VCaP (cell line): Measurements from ENCODE around the gene PLCH2.

Experiments used
- H3K27ac ChIP-seq: fragments of 450-650 bp; 2 replicates; pipeline ENCODE4 v1.5.1; 2017
- TF ChIP-seq, protein P1 (sequence below): fragments of 450-650 bp; conservative IDR thresholded peaks from 2 replicates; pipeline ENCODE4 v1.5.1; 2017; ENCODE audit warnings: mild to moderate bottlenecking, moderate library complexity

The PLCH2 gene

DNA sequence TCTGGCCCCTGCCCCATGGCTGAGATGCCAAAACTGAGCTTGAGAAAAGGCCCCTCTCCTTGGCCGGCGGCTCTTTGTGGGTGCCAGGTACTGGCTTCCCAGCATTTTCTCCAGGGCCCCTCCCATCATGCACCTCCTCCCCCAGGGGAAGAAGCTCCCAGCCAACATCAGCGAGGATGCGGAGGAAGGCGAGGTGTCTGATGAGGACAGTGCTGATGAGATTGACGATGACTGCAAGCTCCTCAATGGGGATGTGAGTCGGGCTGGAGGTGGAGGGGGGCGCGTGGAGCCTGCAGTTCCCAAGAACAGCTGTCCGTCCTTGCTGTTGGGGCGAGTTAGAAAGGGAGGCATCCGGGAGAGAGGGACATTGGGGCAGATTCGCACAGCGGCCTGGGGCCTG lies 13.5 kb downstream of the PLCH2 start:
- TF ChIP-seq, protein P1, sequence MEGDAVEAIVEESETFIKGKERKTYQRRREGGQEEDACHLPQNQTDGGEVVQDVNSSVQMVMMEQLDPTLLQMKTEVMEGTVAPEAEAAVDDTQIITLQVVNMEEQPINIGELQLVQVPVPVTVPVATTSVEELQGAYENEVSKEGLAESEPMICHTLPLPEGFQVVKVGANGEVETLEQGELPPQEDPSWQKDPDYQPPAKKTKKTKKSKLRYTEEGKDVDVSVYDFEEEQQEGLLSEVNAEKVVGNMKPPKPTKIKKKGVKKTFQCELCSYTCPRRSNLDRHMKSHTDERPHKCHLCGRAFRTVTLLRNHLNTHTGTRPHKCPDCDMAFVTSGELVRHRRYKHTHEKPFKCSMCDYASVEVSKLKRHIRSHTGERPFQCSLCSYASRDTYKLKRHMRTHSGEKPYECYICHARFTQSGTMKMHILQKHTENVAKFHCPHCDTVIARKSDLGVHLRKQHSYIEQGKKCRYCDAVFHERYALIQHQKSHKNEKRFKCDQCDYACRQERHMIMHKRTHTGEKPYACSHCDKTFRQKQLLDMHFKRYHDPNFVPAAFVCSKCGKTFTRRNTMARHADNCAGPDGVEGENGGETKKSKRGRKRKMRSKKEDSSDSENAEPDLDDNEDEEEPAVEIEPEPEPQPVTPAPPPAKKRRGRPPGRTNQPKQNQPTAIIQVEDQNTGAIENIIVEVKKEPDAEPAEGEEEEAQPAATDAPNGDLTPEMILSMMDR: no peak
- H3K27ac ChIP-seq: no peak overlapping the region

DNA sequence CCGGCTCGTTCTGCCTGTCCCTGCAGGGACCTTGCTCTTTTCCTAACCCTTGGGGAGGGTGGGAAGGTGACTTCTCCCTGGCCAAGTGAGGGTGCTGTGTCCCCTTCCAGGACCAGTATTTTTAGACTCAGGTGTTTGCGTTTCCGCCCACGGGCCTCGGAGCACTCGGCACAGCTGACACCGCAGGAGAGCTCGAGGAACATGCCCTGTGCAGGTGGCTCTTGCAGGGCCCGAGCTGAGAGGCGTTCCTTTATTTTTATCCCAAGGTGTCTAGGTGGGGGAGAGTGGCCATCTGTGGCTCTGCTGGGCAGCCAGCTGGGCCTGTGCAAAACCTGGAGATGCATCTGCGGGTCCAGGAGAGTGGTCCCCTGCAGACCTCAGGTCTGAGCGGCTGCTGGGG lies 16.0 kb downstream of the PLCH2 start:
- no peak overlapping the region for H3K27ac ChIP-seq
- TF ChIP-seq, protein P1: no peak

DNA sequence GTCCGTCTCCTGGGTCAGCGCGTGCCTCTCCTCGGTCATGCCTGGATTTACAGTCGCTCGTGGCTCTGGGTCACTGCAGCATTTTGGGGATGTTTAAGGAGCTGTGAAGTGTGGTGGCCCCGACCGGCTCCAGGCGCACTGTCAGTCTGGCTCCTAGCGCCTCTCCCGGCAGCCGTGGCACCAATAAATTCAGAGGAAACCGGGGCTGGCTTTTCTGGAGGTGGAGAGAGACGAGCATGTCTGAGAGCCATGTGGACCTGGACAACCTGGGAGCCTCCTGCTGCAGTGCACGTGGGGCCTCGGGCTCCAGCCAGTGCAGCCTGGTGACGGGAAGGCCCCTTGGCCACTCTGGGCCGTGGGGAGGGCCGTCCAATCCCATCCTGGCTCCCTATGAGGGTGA lies 17.1 kb downstream of the PLCH2 start:
- TF ChIP-seq, protein P1: no peak
- no peak overlapping the region for H3K27ac ChIP-seq

DNA sequence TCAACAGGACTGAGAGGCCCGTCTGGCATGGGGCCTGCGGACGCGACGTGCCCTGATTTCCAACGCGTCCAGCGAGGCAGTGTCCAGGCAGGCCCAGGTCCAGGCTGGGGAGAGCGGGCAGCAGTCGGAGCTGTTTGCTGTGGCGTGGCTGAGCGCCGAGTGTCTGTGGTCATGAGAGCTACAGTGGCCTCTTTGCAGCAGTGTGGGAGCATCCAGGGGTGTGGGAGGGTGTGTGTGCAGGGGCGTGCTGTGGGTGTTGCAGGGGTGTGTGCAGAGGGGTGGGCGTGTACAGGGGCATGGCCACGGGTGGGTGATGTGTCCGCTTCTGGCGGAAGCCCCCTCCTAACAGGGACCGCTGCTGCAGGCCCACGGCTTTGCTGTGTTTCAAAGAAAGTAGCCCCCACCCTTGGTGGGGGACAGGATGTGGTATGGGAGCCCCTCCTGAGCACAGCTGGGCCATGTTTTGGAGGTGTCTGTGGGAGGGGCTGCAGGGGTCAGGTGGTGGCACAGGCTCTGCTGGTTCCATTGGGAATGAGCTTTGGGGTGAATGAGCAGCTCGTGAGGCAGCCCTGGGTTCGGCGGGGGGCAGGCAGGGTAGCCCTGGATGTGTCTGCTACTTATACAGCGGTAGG lies 17.7 kb downstream of the PLCH2 start:
- H3K27ac ChIP-seq: no peak overlapping the region
- TF ChIP-seq, protein P1: no peak

- TF ChIP-seq, protein P1: no peak
- H3K27ac ChIP-seq: no peak overlapping the region
Measured at GRCh38 chr1:2494323-2494693, 18.2 kb downstream of the PLCH2 start.

GRCh38 chr1:2495026-2495425 lies 18.9 kb downstream of the PLCH2 start:
- TF ChIP-seq, protein P1: no peak
- no peak overlapping the region for H3K27ac ChIP-seq

GRCh38 chr1:2495546-2495945 lies 19.5 kb downstream of the PLCH2 start:
- TF ChIP-seq, protein P1: no peak
- no peak overlapping the region for H3K27ac ChIP-seq
